DMS53 (cell line): Measurements from ENCODE around the gene ALKBH2.

ENCODE experiments used
- DNase-seq: peaks from one replicate; lab custom pipeline; 2025; lab: John Stamatoyannopoulos, UW

The ALKBH2 gene

DNA sequence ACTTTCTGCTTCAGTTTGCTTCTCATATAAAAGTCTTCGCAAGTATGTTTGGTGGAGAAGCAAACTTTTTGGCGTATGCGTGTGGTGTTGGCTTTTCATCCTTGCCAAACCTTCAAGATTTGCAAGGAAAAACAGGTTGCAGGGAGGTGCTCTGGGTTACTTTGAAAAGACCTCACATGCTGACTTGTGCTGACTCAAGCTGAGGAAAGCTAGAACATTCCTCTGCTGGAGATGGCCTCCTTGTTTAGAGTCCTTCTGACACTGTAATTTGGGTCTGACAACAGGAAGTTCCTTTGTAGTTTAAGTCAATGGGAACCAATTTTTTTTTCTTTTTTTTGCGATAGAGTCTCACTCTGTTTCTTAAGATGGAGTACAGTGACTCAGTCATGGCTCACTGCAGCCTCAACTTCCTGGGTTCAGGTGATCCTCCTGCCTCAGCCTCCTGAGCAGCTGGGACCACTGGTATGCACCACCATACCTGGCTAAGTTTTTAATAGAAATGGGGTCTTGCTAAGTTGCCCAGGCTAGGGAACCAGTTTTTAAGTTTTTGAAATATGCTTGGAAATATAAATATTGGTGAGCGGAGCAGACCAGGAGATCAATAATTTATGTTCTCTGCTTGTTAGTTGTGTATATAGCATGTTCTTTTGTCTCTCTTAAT, 20.5 kb upstream of the ALKBH2 start:
- DNase-seq, result no peak

DNA sequence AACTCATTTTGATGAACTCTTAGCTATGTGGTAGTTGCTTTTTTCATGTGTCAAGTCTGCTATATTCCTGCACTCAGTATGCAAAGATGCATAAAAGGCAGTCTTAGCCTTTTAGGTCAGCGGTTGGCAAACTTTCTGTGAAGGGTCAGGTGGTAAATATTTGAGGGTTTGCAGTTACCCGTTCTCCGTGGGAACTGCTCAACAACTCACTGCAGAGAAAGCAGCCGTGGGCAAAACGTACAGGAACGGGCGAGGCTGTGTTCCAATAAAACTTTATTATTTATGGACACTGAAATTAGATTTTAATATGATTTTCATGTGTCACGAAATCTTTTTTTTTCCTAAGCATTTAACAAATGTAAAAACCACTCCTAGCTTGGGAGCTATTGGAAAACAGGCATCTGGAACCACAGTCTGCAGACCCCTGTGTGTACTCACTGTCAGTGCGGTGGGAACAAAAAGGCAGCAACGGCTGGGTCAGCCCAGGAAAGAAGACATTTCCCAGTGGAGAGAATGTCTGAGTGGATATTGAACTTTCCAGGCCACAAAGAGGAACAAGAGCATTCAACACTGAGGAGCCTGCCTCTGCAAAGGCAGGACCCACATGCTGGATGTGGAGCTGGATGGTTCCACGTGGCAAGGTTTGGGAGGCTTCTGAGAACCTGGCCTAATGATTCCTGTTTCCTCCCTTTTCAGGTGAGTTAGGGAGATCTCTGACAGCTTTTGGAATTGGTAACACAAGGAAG, 19.6 kb upstream of the ALKBH2 start:
- DNase-seq, result no peak

DNA sequence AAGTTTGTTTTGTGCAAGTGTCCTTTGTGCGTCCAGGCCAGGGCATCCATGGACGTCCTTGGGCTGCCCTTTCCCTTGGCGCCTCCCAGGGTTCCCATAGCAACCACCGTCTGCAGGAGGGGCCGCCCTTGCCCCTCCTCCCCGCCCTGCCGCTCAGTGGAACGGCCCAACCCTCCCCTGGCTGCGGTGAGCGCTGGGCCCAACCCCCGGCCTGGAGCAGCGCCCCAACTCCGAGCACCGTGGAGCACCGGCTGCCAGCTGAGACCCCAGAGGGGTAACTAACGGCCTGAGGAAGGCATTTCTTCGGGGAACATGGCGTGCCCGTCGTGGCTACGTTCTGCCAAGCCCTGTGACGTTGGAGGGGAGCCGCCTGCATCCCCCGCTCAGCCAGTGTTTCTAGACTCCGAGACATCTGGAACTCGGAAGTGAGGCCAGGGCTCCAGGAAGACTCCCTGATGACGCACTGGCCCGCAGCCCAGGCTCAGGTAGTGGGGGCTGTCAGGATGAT, 17.8 kb upstream of the ALKBH2 start:
- no peak for DNase-seq

DNA sequence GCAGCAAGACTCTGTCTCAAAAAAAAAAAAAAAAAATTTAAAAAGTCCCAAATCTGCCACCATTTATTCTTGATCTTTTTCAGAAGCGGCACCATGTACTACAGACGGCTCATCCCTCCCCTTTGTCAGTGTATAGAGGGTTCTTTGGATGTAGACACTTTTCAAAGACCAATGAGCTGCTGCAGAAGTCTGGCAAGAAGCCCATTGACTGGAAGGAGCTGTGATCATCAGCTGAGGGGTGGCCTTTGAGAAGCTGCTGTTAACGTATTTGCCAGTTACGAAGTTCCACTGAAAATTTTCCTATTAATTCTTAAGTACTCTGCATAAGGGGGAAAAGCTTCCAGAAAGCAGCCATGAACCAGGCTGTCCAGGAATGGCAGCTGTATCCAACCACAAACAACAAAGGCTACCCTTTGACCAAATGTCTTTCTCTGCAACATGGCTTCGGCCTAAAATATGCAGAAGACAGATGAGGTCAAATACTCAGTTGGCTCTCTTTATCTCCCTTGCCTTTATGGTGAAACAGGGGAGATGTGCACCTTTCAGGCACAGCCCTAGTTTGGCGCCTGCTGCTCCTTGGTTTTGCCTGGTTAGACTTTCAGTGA, 16.6 kb upstream of the ALKBH2 start:
- DNase-seq, result no peak

DNA sequence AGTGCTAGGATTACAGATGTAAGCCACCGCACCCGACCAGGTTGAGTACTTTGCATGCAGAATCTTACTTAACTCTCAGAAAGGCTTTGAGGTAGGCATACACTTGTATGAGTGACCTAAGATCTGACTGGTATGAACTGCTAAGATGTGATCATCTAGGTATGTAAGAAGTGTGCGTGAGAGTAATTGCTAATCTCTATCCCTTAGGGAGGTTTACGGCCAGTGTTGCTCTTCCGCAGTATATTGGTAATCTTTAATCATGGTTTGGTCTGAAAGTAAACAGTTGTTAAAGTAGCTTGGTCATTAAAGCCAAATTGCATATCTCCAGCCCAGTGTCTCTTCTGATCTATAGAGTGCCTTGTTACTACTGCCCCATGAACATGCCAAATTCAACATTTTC, 11.9 kb upstream of the ALKBH2 start:
- no peak for DNase-seq

DNA sequence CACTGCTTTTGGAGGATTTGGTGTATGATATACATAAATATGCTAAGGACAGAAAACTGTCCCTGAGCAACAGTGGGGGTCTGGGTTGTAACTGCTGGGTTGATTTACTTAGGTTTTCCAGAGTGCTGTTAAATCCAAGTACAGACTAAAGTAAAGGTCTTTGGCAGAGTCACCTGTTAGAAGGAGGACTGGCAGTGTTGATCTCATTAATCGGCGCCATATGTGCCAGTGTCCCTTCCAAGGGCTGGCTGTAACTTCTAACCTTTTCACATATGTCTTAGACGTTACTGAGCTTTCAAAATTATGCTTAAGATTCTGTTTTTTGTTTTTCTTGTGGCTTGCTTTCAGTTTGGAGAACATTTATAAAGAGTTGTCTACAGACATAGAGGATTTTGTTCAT, 9.2 kb upstream of the ALKBH2 start:
- no peak for DNase-seq

DNA sequence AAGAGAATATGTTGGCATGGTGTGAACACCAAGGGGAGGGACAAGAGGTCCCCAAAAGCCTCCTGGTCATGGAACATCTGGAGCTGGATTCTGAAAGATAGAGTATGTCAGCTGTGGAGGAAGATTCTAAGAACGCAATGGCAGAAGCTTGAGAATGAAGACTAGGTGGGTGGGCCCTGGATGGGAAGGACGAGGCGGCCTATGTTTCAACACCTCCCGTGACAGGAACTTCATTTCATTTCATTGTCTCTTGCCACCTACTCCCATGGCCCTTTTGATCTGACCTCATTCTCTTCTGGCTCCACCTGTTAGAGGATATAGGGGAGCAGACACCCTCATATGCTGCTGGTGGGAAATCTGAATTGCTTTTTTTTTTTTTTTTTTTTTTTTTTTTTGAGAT, 7.5 kb upstream of the ALKBH2 start:
- DNase-seq, result no peak

DNA sequence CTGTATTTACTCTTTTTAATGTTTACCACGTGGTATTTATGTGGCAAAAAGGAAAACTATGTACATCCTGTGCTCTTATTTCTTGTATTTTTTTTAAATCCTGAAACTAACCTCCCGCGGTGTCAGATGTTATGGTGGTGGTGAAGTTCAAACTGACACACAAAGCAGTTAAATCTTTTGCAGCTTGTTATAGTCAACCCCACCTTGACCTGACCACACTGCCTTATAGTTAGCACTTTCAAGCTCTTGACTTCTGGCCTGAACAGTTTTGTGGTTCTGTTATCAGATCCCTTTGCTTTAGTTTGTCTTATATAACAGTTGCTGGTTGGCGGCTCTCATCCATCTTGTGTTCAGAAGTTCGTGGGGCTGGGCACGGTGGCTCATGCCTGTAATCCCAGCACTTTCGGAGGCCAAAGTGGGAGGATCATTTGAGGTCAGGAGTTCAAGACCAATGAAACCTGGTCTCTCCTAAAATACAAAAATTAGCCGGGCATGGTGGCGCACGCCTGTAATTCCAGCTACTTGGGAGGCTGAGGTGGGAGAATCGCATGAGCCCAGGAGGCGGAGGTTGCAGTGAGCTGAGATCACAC, 6.3 kb upstream of the ALKBH2 start:
- DNase-seq, result no peak

DNA sequence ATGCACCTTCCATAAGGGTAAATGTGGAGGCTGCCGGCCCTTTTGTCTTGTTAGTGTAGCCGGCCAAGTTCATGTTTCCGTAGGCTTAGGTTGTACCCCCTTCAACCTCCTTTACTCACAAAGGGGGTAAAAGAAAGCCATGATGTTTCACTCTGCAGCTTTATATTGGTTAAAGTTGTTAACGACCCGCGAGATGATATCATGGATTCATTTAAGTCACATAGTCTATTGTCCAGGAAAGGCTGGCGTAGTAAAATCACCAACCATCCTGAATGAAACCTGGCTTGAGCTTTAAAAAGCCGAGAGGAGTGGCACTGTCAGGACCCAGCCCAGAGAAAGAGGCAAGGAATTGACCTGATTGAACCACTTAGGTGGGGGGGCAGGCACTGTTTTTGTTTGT, 5.4 kb upstream of the ALKBH2 start:
- DNase-seq, result peak; percentile 51

DNA sequence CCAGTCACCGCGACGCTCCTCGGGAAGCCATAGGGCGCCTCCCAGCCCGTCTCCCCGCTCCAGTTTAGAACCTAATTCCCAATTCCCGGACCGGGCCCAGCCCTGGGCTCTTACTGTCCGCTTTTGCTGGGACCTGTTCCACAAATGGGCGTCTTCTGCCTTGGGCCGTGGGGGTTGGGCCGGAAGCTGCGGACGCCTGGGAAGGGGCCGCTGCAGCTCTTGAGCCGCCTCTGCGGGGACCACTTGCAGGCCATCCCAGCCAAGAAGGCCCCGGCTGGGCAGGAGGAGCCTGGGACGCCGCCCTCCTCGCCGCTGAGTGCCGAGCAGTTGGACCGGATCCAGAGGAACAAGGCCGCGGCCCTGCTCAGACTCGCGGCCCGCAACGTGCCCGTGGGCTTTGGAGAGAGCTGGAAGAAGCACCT, 4.9 kb upstream of the ALKBH2 start:
- DNase-seq, result peak; percentile 86

DNA sequence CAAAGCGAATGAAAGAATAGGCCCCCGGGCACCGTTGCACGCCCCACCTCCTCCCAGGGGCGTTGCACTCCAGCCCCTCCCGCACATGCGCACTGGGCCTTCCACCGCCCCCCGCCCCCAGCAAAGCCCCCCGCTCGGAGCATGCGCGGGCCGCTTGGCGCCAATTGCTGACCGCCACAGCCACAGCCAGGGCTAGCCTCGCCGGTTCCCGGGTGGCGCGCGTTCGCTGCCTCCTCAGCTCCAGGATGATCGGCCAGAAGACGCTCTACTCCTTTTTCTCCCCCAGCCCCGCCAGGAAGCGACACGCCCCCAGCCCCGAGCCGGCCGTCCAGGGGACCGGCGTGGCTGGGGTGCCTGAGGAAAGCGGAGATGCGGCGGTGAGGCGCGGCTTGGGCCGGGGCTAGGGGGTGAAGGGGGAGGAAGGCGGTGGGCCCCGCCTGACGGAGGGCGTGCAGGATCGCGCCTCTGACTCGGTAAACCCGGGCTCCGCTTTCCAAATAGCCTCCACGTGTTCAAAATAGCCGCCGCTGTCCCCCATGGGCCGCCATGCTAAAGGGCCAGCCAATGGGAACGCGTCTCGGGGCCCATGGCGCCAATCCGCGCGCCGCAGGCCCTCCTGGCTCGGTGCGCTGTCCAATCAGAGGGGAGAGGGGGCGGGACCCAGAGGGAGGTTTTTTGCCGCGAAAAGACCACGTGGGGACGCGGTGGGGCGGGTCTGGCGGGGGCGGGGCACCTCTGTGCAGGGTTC, 4.3 kb upstream of the ALKBH2 start, which contains the start of gene UNG:
Gene UNG, plus strand, starts transcription at position 163 of the 748 bp plus-strand sequence. Its CDS starts 83 bp downstream, at position 246.
- peak; percentile 99 for DNase-seq

DNA sequence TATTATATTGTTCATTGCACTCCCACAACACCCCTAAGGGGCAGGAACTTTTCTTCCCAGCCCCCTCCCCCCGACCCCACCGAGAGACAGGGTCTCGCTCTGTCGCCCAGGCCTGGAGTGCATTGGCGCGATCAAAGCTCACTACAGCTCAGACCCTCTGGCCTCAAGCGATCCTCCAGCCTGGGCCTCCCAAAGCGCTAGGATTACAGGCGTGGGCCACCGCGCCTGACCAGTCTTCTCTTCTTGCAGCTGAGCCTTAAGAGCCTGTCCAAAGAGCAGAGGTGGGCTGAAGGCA, 3.8 kb upstream of the ALKBH2 start:
- no peak for DNase-seq

DNA sequence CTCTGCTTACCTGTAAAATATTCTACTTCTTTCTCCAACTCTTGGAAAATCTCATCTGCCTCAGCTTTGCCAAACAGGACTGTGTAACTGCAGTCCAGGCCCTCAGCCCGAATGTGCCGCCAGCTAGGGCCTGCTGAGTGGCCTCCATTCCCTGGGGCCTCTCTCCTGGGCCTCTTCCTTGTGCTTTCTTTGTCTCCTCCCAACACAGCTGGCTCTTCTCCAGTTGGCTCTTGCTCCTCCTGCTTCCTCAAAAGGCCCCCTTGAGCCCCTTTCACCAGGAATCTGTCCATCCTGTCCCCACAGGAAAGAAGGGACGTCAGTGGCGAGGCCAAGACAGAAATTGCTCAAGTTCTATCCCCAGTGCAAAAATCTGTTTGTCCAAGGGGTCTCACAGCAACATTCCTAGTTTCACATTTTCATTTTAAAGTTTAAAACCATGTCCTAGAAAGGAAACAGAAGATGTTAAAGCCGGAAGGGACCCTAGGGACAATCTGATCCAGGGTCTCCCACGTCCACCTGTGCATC, 713 bp downstream of the ALKBH2 start:
- DNase-seq, result peak; percentile 38

DNA sequence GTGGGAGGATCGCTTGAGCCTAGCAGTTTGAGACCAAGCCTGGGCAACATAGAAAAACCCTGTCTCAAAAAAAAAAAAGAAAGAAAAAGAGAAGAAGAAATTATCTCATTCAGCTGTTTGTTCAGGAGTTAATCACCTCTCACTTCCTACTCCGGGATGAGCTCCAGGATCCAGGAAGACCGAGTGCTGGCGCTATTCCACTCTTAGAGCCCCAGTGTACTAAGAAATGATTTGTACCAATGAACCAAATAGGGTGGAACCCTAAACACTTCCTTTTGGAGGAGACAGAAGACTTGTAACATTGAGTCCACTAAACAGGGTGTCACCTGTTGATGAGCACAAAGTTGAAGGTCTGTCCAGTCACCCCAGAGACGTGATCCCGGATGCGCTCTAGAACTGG, 3.6 kb downstream of the ALKBH2 start:
- DNase-seq, result no peak

DNA sequence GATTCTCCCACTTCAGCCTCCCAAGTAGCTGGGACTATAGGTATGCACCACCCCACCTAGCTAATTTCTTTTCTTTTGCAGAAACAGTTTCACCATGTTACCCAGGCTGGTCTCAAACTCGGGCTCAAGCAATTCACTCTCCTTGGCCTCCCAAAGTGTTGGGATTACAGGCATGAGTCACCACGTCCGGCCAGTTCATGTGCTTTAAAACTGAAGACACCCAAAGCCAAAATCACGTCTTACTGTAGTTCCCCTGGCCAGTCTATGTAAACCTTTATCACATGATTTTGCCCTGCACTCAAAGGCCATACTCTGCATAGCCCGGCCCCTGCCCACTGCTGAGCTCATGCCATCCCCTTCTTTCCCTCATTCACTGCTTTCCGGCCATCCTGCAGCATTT, 4.5 kb downstream of the ALKBH2 start:
- no peak for DNase-seq

DNA sequence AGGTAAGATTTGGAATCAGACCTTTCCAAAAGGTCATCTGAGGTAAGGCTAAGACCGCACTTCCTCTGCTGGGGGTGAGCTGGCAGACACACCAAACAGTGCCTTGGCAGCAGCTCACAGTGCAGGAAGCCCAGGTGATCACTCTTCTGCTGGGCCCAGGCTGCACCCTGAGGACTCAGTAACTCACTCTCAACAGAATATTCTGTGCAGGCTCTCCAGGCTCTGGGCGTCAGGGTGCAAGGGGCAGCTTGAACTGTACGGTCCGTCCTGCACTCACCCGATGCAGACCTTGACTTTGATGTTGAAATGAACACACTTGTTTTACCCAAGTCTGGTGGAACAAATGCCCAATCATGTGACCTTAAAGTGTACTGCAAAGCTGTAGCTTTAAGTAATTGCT, 6.0 kb downstream of the ALKBH2 start:
- DNase-seq, result no peak

DNA sequence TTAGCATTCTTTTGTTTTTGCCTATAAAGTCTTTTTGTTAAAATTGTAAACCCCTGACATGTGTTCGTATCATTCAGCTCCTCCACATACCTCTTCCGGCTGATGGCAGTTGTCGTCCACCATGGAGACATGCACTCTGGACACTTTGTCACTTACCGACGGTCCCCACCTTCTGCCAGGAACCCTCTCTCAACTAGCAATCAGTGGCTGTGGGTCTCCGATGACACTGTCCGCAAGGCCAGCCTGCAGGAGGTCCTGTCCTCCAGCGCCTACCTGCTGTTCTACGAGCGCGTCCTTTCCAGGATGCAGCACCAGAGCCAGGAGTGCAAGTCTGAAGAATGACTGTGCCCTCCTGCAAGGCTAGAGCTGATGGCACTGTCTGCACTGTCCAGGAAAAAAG, 7.7 kb downstream of the ALKBH2 start:
- DNase-seq, result no peak

DNA sequence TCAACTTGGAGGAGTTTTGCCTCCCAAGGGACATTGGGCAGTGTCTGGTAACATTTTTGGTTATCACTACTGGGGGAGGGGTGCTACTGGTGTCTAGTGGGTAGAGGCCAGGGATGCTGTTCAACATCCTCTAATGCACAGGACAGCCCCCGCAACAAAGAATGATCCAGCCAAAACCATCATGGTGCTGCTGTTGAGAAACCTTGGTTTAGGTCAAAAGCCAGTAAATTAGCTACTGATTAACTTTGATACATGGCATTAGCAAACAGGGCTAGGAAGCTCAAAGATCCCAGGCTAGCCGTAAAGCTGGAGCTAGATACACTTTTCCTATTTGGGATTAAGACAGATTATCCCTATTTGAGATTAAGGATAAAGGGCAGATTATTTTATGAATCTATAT, 8.8 kb downstream of the ALKBH2 start:
- DNase-seq, result peak; percentile 15

DNA sequence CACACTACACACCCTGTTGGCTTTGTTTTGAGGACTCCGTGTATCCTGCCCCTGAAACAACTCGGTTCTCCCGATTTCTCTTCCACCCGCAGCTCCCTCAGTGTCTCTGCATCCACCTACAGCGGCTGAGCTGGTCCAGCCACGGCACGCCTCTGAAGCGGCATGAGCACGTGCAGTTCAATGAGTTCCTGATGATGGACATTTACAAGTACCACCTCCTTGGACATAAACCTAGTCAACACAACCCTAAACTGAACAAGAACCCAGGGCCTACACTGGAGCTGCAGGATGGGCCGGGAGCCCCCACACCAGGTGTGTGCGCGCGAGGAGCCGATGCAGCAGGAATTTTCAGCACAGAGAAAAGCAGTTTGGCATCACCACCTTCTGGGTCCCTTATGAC, 10.5 kb downstream of the ALKBH2 start:
- no peak for DNase-seq

DNA sequence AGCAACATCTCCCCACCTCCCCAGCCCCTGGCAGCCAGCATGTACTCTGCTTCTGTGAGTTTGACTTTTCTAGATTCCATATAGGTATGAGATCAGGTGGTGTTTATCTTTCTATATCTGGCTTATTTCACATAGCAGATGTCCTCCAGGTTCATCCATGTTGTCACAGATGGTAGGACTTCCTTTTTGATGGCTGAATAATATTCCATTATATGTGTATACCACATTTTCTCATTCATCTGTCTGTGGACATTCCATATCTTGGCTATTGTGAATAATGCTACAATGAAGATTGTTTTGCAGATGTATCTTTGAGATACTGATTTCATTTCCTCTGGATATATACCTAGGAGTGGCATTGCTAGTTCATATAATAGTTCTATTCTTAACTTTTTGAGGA, 18.4 kb downstream of the ALKBH2 start:
- DNase-seq, result no peak

DNA sequence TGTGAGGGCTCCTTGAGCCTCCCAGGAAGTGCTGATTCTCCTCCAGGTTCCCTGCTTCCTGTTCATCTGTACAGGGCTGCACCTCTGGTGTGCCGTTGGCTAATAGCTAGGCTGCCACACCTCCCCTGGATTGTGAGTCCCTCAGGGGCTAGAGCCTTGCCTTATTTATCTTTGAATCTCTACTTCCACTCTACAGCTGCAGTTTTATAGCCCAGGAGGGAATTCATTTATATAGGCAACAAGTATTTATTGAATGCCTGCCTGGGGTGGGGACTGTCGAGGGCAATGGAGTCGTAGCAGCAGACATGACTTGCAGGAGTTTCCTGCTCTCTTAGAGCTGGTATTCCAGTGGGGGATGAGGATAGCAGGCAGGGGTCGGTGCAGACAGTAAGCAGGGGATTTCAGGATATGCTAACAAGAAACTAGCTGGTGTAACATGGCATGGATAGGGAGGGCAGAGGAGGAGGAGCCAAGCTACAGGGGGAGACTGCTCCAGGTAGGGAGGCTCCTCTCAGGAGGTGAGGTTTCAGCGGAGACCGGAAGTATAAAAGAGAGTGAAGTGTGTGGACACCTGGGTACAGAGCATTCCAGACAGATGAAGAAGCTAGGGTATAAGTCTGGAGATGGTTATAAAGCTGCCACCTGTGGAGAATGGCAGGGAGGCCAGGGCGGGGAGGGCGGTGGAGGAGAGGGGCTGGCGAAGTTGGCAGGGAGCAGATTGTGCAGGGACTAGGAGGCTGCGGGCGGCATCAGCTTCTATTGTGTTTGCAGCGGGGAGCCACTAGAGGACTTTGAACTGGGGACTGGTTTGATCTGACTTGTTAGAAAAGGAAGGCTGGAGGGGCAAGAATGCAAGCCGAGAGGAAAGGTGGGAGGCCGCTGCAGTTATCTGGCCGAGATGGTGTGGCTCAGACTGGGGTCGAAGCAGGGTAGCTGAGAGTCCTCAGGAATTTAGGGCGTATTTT, 23.7 kb downstream of the ALKBH2 start:
- DNase-seq, result no peak
